Measurements from ENCODE around the gene NOCT.
A peak's percentile ranks its signal among the peaks of the same experiment; 100 is the strongest.
"Not testable (repeated sequence)": the region's sequence is repeated elsewhere in the genome, so short reads cannot be mapped to it uniquely, and the experiment has no call there.

The NOCT gene

GRCh38 chr4:139015269-139015947 lies at the start of gene NOCT:
Gene NOCT (plus strand): TSS chr4:139015781. CDS start chr4:139015982, 201 bp downstream.
- peak; percentile 92 for DNase-seq (ENCODE audit: low spot score)

- no peak for DNase-seq (ENCODE audit: low spot score)
These were observed 48.3 kb upstream of the NOCT start for GRCh38 chr4:138967313-138967712.

GRCh38 chr4:138972956-138973801 lies 42.4 kb upstream of the NOCT start:
- DNase-seq (ENCODE audit: low spot score) = no peak

- DNase-seq (ENCODE audit: low spot score) = no peak
These were observed 40.4 kb upstream of the NOCT start for GRCh38 chr4:138975225-138975624.

- DNase-seq (ENCODE audit: low spot score) = no peak
These were observed 39.1 kb upstream of the NOCT start for GRCh38 chr4:138976526-138976925.

- DNase-seq (ENCODE audit: low spot score) = peak; percentile 63
These were observed 38.1 kb upstream of the NOCT start for GRCh38 chr4:138977524-138977923.

- DNase-seq (ENCODE audit: low spot score) = no peak
These were observed 37.5 kb upstream of the NOCT start for GRCh38 chr4:138978028-138978585.

- no peak for DNase-seq (ENCODE audit: low spot score)
These were observed 37.0 kb upstream of the NOCT start for GRCh38 chr4:138978600-138978999.

- no peak for DNase-seq (ENCODE audit: low spot score)
These were observed 35.8 kb upstream of the NOCT start for GRCh38 chr4:138979742-138980141.

- no peak for DNase-seq (ENCODE audit: low spot score)
These were observed 33.6 kb upstream of the NOCT start for GRCh38 chr4:138981930-138982390.

GRCh38 chr4:138982754-138983153 lies 32.8 kb upstream of the NOCT start:
- DNase-seq (ENCODE audit: low spot score) = no peak

- DNase-seq (ENCODE audit: low spot score) = no peak
These were observed 31.9 kb upstream of the NOCT start for GRCh38 chr4:138983690-138984089.

GRCh38 chr4:138984647-138985046 lies 30.9 kb upstream of the NOCT start:
- DNase-seq (ENCODE audit: low spot score) = no peak

- no peak for DNase-seq (ENCODE audit: low spot score)
These were observed 22.9 kb upstream of the NOCT start for GRCh38 chr4:138992676-138993075.

- no peak for DNase-seq (ENCODE audit: low spot score)
These were observed 19.5 kb upstream of the NOCT start for GRCh38 chr4:138996090-138996489.

GRCh38 chr4:138999666-139000065 lies 15.9 kb upstream of the NOCT start:
- DNase-seq (ENCODE audit: low spot score) = no peak

GRCh38 chr4:139000134-139000533 lies 15.4 kb upstream of the NOCT start:
- DNase-seq (ENCODE audit: low spot score) = not testable (repeated sequence)

GRCh38 chr4:139001430-139001829 lies 14.2 kb upstream of the NOCT start:
- not testable (repeated sequence) for DNase-seq (ENCODE audit: low spot score)

GRCh38 chr4:139003668-139004067 lies 11.9 kb upstream of the NOCT start:
- DNase-seq (ENCODE audit: low spot score) = not testable (repeated sequence)

GRCh38 chr4:139005774-139006173 lies 9.8 kb upstream of the NOCT start:
- no peak for DNase-seq (ENCODE audit: low spot score)

GRCh38 chr4:139007640-139008039 lies 7.9 kb upstream of the NOCT start:
- DNase-seq (ENCODE audit: low spot score) = no peak

GRCh38 chr4:139008278-139008677 lies 7.3 kb upstream of the NOCT start:
- not testable (repeated sequence) for DNase-seq (ENCODE audit: low spot score)

- DNase-seq (ENCODE audit: low spot score) = no peak
These were observed 5.9 kb upstream of the NOCT start for GRCh38 chr4:139009702-139010101.

All from germinal center (tissue), 1 donor.